Kidney capillary endothelial cell (primary cell): ENCODE measurements around the gene MYO5A.
"Not testable (repeated sequence)": the region's sequence is repeated elsewhere in the genome, so short reads cannot be mapped to it uniquely, and the experiment has no call there.

Experiments used
- DNase-seq: peaks from one replicate; pipeline ENCODE4 v3.0.0-alpha.2; 2018; ENCODE audit warnings: low spot score

Gene MYO5A

DNA sequence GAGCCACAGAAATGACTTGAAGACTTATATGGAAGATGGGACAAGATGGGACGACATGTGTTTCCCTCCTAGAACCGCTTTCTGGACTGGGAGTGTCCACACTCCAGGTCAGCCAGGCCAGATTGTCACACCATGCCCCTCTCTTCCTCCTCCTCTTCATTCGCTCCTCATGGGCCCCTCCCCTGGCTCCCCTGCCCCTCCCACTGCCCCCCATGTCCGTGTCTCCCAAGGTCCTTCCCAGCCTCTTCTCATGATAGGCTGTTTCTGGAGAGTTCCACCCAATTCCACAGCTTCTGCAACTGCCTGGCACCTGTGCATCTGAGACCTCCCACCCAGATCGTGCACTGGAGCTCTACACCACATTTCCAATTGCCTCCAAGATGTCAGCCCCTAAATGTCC lies 239.7 kb downstream of the MYO5A start:
- no peak for DNase-seq

DNA sequence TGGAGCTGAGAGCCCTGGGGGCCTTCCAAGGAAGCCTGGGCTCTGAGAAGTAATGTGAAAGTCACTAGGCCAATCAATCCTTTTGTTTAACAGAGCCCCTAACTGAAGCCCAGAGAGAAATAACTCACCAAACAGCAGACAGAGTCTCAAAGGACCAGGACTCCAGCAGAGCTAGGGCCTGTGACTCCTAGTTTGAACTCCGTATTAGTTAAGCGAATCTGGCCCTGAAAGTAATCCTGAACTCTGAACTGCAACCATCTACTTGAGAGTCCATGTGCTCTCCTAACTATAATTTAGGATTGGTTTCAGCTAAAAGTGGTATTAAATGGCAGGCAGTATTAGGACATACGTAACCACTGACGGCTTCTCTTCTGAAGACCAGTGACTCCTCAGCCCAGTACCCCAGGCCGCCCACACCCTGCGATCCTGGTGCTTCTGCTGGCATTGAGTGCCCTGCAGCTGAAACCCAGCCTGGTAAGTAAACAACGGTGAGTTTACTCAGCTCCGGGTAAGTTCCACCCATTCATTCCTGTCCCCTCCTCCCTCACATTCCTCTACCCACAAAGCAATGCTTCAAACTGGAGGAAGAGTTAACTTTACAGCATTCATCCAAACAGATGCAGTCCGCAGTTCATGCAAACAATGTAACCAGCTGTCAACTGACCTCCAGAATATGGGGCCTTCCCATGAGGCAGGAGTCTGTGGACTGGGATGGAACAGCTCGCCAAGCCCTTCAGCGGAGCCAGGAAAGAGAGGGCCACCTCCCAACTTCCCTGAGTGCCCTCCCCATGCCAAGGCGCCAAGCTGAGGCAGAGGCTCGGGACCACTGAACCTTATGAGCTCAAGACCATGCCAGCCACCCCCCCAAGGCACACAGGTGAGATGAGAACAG lies 240.4 kb downstream of the MYO5A start:
- no peak for DNase-seq

DNA sequence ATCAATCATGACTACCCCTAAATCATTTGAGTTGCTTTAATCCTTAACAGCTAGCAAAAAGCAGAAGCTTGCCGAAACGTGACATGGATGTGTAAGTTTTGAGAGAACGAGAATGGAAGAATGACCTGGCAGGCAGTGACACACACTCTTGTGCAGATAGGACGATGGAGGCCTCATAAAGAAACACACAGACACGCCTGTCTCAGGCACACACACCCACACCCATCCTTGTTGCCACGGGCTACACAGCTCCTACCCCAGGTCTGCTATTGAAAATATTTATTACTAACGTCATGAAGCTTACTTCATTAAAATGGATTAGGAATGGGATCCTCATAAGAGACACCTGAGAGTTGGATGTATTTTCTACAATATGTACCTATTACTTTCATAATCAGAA lies 241.6 kb downstream of the MYO5A start:
- DNase-seq = no peak

DNA sequence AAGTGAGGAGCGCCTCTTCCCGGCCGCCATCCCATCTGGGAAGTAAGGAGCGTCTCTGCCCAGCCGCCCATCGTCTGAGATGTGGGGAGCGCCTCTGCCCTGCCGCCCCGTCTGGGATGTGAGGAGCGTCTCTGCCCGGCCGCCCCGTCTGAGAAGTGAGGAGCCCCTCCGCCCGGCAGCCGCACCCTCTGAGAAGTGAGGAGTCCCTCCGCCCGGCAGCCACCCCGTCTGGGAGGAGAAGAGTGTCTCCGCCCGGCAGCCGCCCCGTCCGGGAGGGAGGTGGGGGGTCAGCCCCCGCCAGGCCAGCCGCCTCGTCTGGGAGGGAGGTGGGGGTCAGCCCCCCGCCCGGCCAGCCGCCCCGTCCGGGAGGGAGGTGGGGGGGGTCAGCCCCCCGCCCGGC lies 242.7 kb downstream of the MYO5A start:
- DNase-seq = not testable (repeated sequence)

DNA sequence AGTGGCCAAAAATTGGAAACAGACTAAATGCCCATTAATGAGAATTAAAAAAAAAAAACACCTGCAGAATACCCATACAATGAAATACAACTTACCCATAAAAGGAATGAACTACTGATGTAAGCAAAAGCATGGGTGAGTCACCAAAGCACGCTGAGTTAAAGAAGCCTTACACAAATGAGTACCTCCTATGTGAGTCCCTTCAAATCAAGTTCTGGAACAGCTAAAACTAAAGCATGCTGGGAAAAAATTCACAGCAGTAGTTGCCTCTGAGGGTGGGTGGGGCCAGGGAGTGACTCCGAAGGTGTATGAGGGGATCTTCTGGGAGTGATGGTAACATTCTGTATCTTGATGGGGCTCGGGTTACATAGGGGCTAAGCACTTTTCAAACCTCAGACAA lies 244.5 kb downstream of the MYO5A start:
- no peak for DNase-seq

DNA sequence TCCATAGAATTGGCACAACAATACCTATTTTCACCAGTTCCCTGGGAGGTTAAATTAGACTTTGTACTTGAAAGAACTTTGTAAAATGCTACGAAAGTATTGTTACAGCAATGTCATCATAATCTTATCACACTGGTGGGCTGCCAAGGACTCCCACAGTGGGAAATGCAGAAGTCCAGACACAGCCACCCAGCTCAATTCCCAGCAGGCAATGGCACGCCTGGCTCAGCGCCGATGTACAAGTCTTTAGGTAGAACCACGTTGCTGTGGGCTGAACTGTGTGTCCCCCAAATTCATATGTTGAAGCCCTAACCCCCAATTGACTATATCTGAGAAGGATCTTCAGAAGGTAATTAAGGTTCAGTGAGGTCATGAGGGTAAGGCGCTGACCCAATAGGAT lies 245.4 kb downstream of the MYO5A start:
- DNase-seq = no peak

DNA sequence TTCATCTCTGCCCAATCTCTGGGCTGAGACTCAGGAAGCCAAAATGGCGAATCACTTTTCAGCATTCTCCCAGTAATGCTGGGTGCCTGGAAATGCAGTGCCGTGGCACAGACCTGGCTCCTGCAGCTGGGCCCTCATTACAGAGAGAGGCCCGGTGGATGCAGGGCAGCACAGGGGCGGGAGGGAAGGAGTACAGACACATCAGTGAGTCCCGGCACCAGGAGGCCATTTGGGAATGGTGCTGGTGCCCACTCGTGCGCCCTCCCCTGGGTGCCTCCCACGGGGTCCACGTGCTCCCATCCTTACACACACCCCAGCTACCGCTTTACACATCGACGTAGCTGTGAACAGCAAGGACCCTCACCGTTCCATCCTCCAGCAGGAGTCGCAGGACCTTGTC lies 246.3 kb downstream of the MYO5A start:
- no peak for DNase-seq

DNA sequence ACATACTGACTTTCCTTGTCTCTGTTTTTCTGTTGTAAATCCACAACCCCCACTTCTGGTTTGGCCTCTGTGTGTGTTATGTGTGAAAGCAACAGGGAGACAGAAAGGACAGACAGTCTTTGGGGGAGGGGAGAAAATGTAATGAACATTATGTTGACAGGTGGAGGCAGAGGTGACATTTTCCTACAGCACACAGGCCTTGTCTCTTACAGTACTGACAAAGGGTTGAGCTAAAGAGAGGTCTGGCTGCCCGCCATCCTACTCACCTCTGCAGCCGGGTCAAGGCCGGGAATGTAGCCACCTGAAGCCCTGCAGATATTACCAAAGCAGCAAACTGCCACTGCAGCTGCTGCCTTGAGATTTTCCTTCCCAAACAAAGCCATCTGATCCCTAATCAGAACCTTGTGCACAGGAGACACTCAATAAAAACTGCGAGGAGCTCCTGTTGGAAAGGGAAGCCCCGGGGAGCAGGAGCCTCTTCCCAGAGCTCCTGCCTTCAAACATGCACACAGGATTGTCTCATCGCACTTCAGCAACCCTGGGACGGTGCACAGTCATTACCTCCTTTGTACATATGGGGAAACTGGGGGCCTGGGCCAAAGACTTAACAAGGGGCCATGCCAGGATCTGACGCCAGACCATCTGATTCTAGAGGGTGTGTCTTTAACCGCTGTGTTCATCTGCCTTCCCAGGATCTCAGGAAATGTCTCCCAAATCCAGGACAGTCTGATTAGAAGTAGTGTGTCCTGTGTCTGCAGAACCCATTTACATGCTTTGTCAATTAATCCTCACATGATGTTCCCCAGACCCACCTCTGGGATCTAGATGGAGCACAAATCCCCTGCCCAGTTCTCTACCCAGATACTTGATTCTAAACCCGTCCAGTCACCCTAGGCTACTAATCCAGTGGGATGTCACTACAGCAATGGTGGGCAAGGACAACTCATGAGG lies 247.3 kb downstream of the MYO5A start:
- no peak for DNase-seq

DNA sequence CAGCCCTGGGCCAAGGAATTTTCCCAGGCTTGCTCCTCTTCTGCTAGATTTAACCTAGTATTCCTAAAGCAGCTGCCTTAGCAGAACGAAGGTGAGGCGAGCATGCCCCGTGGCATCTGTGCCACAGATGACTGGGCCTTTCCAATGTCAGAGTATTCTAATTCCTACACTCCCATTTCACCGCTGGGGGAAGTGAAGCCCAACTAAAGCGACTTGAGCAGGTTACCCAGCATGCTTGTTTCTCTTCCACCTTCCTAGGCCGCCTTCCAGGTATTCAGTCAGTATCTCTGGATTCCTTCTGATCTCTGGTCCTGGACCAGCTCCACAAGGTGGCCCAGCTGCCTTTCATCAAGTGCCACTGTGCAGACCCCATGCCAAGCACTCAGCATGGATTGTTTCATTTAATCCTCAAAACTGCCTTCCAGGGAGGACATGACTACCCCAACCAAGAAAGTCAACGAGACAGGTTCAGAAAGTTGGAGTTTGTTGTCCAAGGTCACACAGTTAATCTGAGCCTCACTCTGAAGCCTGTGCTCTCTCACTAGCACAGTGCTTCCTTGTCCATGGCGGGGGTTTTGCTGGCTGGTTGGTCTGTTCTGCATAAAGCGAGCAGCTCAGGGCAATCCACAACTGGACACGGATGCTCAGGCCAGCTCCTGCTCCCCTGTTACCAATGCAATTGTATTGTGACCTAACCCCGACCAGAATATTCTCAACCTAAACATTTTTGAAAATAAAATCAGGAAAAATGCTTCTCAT lies 248.2 kb downstream of the MYO5A start:
- no peak for DNase-seq

DNA sequence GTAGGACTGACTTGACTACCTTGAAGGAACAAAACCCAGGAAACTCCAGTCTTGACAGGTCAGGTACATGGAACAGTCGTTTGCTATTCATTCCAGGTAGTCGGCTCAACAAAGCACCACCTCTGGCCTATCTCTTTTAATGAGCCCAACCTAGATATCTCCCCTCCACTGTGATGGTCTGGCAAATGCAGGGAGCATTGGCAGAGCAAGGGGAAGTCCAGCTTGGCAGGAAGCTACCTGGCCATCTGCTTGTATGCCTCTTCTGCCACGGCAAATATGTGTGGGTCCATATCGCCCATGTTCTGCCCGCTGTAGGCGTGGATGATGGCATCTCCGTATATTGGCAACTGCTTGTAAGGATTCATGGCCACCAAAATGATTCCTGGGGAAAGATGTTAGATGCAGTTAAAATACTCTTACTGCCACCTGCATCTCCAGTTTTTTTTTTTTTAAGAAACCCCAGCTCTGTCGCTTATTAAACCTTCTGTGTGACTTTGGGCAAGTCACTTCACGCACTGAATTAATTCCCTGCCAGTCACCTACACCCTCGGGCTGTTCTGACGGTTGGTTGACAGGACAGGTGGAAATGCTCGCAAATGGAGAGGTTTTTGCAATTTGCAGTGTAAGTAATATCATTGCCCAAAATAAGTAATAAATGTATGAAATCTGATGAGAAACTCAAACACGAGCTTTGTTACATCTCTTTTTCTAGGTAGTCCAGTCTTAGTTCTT lies 249.9 kb downstream of the MYO5A start:
- DNase-seq = no peak

DNA sequence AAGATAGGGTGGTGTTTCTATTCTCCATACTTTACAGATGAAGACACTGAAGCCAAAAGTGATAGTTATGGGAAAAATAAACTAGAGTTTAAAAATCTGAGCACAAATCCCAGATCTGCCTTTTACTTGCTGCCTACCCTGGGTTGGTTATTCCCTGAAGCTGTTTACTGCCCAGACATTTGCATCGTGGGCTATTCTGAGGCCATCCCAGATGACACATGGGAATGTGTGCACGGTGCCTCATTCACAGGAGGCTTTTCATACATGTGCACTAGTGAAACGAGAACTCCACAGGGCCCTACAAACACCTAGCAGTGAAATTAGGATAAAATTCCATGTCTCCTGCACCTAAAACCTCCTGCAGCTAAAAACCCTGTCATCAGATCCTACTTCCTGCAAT lies 250.5 kb downstream of the MYO5A start:
- no peak for DNase-seq

DNA sequence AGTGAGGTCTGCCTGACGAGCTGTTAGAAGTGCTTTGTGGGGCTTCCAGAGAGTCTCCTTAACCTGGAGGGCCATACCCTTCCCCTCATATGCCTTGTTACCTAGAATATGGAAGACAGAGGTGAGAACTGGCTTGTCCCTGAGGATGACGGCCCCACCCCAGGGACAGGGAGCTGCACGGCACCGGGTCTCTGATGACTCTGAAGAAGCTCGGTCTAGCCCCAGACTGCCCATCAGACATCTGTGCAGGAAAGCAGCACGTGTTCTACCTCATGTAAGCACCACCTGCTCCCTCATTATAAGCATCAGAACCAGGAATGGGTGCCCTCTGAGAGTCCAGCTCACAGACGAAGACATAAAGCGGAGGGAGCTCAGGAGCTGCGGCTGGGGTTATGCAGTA lies 251.1 kb downstream of the MYO5A start:
- no peak for DNase-seq

DNA sequence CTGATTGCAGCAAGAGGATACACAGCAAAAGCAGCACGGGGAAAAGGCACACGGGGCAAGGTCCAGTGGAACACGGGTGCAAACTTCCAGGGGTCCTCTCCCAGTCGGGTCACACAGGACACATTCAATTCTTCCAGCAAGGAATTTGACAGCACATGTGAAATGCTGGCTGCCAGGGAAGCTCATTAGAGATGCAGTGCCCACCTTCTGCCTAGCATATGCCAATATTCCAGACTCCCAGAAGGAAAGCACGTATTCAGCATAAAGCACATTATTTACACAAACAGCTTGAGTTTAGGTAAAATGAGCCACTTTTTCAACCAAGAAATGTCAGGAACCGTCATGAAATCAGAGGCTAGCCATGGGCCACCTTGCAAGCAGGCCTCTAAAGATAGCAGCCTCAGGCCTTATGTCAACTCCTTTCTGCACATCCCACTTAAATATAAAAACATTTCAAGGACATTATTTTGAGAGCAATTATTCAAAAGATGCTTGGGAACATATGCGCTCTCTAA lies 252.4 kb downstream of the MYO5A start:
- no peak for DNase-seq

DNA sequence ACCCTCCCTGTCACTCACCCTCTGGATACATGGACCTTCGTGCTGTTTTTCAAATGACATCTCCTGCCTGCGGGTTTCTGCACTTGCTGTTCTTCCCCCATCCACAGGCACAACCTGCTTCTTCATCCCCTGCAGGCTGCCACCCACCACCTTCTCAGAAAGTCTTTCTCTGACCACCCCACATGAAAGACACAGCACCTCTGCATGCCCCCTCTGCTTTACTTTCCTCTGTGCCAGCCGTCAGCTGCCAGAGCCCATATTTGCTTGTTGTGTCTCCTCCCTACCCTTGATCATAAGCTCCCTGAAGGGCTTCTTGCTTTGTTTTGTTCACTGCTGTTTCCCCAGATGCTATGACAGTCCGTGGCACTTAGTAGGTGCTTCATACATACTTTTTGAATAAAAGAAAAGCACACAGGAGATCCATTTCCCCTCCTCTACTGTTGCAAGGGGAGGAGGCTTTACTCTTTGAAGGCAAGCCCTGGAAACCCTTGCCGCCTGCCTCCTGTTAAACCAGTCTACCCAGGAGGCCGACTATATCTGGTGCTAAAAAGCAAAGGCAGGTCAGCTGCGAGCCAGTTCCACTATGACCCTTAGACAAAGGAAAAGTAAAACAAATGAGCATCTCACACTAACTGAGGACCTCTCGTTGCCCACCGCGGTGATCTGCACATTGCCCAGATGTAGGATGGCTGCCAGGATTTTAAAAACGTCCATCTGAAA lies 265.0 kb downstream of the MYO5A start:
- DNase-seq = no peak

DNA sequence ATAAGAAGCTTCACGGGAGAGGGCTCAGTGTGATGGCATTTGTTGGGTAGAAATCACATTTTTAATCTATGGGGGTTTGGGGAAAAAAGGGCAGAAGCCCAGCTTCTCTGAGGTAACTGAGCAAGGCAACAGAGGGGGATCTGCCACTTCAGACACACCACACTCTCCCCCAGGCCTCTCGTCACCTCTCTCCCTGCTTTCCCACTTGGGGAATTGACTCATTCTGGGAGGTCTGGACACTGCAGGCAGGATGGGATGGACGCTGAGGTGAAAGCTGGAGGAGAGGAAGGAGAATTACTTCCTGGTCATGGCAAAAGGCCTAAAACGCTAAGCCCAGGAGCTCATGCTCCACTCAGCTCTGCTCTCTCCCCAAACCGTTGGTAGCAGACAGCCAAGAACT lies 266.3 kb downstream of the MYO5A start:
- DNase-seq = no peak

DNA sequence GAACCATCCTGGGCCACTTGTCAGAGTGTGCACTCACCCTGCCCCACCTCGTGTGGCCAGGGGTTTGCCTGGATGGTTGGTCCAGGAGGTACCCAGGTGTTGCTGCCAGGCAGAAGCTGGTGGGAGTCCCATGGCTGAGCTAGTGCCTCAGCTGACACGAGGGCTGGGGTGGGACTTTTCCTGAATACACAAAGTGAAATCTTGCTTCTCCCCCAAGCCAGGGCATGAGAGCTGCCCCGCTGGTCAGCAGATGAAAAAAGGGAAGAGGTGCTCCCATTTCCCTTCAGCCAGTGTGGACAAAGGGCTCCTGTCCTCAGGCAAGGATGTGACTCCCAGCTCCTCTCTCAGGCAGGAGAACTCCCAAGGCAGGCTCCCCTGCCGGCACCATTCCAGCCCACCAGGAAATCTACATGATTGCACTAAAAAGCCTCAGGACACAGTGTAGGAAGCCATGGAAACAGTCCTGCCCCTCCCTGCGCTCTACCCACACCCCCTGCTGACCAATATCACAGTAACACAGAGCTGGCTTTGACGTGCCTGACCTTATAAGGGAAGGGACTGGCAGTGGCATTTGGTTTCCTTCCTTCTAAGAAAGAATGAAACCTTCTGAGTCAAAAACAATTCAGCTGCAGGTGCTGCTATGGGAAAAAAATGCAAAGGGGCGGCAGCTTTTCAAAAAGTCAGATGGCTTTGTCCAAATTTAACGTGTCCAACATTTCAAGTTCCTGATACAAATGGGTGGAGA lies 267.0 kb downstream of the MYO5A start:
- peak; percentile 82 for DNase-seq

DNA sequence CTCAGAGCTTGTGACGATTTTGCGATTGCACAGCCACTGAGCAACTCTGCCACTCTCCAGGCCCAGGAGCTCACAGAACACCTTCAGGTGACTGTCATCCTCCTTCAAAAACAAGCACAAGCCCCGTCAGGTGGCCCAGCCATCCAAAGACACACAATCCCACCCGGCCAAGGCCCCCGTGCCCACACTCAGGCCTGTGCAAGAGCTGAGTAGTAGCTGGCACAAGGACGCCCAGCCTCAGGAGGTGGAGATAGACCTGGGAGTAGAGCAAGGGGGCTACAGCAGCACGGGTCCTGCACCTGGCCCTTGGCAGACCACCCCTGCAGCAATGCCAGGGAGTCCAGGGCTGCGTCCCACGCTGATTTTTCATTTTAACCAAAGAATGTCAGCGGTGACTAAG lies 267.7 kb downstream of the MYO5A start:
- no peak for DNase-seq

DNA sequence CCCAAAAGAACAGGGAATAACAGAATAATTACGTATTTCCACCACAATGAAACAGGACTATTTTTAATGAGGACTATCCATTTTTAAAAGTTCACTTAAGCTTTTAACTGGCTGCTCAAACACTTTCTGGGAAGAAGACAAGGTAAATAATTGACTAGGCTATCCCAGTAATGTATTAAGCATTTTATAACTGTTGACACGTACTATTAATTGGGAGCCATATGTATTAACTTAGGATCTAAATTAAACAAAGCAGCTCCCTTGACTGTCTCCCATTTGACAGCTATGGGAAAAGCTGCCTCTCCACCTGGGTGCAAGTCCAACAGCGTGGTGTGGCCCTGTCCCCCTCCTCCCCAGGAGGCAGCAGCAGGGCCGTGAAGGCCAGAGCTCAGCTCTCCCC lies 269.2 kb downstream of the MYO5A start:
- no peak for DNase-seq

DNA sequence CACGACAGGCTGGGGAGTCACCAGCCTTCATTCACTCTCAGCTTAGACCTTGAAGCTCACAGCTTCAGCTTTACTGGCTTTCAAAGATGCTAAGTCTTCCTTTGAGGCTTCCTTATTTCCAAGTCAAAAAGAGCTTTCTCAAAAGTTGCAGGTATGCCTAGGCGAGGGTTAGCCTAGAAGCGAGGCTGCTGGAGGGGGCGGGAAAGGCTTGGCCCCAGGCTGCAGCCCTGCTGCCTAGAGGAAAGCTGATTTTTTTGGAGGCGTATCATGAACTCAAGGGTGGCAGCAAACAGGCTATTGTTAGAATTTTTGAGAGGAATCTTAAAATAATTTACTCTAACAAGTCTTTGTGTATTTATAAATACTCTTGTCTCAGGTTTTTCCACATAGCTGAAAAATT lies 270.2 kb downstream of the MYO5A start:
- DNase-seq = no peak

DNA sequence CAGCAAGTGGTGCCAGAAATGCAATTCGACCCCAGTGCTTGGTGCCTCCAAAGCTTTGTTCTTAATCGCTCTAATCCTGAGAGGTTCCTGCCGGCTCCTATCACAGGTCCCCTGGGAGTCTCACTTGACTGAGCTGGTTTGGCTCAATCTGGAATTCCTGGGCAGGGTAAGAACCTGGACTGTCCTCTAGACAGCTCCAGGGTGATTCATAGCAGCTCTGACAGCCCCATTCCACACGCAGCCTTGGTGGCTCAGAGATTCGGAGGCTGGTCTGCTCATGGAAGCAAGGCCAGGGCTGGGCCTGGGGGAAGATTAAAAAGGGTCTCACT lies 271.0 kb downstream of the MYO5A start:
- no peak for DNase-seq
